ENCODE results near the gene SIGLEC15.

SIGLEC15 gene

GRCh38 chr18:45820106-45820745, 5.2 kb upstream of the SIGLEC15 start:
- DNase-seq (ENCODE audit: low read depth in 1 of 2, low spot score in 1 of 2): no peak
- TF ChIP-seq REST (IDR thresholded peaks at IDR 0.05; ENCODE audit: insufficient replicate concordance, low read depth): no peak
- TF ChIP-seq POLR2AphosphoS5 (IDR thresholded peaks at IDR 0.05; ENCODE audit: low read depth): no peak
- TF ChIP-seq, protein P1, sequence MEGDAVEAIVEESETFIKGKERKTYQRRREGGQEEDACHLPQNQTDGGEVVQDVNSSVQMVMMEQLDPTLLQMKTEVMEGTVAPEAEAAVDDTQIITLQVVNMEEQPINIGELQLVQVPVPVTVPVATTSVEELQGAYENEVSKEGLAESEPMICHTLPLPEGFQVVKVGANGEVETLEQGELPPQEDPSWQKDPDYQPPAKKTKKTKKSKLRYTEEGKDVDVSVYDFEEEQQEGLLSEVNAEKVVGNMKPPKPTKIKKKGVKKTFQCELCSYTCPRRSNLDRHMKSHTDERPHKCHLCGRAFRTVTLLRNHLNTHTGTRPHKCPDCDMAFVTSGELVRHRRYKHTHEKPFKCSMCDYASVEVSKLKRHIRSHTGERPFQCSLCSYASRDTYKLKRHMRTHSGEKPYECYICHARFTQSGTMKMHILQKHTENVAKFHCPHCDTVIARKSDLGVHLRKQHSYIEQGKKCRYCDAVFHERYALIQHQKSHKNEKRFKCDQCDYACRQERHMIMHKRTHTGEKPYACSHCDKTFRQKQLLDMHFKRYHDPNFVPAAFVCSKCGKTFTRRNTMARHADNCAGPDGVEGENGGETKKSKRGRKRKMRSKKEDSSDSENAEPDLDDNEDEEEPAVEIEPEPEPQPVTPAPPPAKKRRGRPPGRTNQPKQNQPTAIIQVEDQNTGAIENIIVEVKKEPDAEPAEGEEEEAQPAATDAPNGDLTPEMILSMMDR (IDR thresholded peaks at IDR 0.05; ENCODE audit: insufficient read depth, low read length): no peak
- TF ChIP-seq SPI1 (IDR thresholded peaks at IDR 0.05; ENCODE audit: borderline replicate concordance, low read depth): no peak
- Histone ChIP-seq H3K27me3 (ENCODE audit: insufficient read depth, poor library complexity, severe bottlenecking) (no peaks in the 10 kb centered on the region), H3K27ac (replicated peaks) (no peak overlapping the region), H3K4me3 (replicated peaks; ENCODE audit: insufficient read depth, low read length) (no peak overlapping the region)

- Histone ChIP-seq H3K27me3 (ENCODE audit: insufficient read depth, poor library complexity, severe bottlenecking) (no peaks in the 10 kb centered on the region), H3K27ac (replicated peaks) (no peak overlapping the region), H3K4me3 (replicated peaks; ENCODE audit: insufficient read depth, low read length) (no peak overlapping the region)
- no peak for TF ChIP-seq REST (IDR thresholded peaks at IDR 0.05; ENCODE audit: insufficient replicate concordance, low read depth)
- no peak for TF ChIP-seq SPI1 (IDR thresholded peaks at IDR 0.05; ENCODE audit: borderline replicate concordance, low read depth)
- TF ChIP-seq, protein P1 (IDR thresholded peaks at IDR 0.05; ENCODE audit: insufficient read depth, low read length): no peak
- no peak for TF ChIP-seq POLR2AphosphoS5 (IDR thresholded peaks at IDR 0.05; ENCODE audit: low read depth)
- TF ChIP-seq GABPA (IDR thresholded peaks at IDR 0.05; ENCODE audit: low read depth): no peak
- no peak for DNase-seq (ENCODE audit: low read depth in 1 of 2, low spot score in 1 of 2)
These were observed 4.4 kb upstream of the SIGLEC15 start for GRCh38 chr18:45821026-45821425.

DNA sequence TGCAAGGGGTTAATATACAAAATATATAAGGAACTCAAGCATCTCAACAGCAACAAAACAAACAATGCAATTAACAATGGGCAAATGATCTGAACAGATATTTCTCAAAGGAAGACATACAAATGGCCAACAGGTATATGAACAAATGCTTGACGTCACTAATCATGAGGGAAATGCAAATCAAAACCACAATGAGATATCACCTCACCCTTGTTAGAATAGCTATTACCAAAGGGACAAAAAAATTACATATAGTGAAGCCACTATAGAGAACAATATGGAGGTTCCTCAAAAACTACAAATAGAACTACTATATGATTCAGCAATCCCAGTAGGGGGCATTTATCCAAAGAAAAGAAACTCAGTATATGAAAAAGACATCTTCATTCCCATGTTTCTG, 3.8 kb upstream of the SIGLEC15 start:
- no peaks in the 10 kb centered on the region for H3K27me3 ChIP-seq (ENCODE audit: insufficient read depth, poor library complexity, severe bottlenecking)
- no peak for TF ChIP-seq POLR2AphosphoS5 (IDR thresholded peaks at IDR 0.05; ENCODE audit: low read depth)
- no peak for TF ChIP-seq SPI1 (IDR thresholded peaks at IDR 0.05; ENCODE audit: borderline replicate concordance, low read depth)
- TF ChIP-seq REST (IDR thresholded peaks at IDR 0.05; ENCODE audit: insufficient replicate concordance, low read depth): no peak
- TF ChIP-seq GABPA (IDR thresholded peaks at IDR 0.05; ENCODE audit: low read depth): no peak
- TF ChIP-seq, protein P1 (IDR thresholded peaks at IDR 0.05; ENCODE audit: insufficient read depth, low read length): no peak
- no peak overlapping the region for H3K27ac ChIP-seq (replicated peaks)
- no peak for DNase-seq (ENCODE audit: low read depth in 1 of 2, low spot score in 1 of 2)
- H3K4me3 ChIP-seq (replicated peaks; ENCODE audit: insufficient read depth, low read length): no peak overlapping the region

Data from HL-60 (cell line).